ENCODE measurements around the gene MBTPS1.

The MBTPS1 gene

GRCh38 chr16:84059946-84060901 lies 56.5 kb downstream of the MBTPS1 start:
- DNase-seq (ENCODE audit: low read depth, low spot score): no peak
- H3K4me3 ChIP-seq (ENCODE audit: low read length): no peak overlapping the region

DNA sequence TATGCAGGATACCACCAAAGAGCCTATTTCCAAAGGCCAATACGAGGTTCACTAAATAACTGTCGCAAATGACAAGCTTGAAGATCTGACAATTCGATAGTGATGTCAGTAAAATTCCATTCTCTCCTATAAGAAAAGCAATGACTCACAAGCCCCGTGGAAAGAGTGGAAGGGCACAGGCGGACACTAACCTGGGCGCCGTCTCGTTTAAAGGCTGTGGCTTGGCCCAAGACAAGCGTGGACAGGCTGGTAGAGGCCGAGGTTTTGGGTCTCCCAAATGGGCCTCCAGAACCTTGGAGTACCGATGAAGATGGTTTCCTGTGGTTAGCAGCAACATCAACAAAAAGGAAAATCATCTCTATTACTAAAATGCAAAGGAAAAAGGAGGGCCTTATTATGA lies 57.6 kb downstream of the MBTPS1 start:
- H3K4me3 ChIP-seq (ENCODE audit: low read length): no peak overlapping the region
- DNase-seq (ENCODE audit: low read depth, low spot score): no peak

DNA sequence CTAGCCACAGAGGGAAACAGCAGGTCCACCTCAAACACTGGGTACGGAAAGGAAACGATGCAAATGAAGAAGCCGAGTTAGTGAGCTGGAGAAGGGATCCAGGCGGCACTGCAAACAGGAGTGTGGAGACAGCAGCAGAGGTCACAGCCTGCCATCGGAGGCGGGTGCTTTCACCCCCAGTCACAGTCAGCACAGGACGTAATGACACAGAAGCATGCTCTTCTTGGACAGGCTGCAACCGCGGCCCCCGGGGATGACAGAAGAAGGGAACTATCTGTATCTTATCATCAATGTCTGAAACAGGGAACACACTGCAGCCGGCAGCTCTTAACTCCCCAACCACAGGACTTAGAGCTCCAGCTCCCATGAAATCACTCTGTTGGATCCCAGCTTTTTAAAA lies 58.1 kb downstream of the MBTPS1 start:
- no peak for DNase-seq (ENCODE audit: low read depth, low spot score)
- no peak overlapping the region for H3K4me3 ChIP-seq (ENCODE audit: low read length)

DNA sequence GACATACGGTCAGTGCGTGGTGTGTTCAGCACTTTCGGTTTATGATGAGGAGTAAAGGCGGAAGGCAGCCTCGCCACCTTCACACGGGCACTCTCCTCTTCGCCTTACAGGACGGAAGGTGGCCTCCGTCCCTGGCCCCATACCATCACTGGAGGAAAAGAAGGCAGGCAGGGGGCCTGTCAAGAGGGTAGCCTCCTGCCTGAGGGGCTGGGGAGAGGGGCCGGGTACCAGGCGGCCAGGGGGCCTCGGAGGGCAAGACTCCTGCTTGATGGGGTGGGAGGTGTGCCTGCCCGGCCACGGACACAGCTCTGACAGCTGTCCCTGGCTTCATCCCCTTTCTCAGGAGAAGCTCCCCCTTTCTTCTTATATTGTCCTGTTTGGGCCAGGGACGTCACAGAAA lies 58.5 kb downstream of the MBTPS1 start:
- no peak overlapping the region for H3K4me3 ChIP-seq (ENCODE audit: low read length)
- no peak for DNase-seq (ENCODE audit: low read depth, low spot score)

DNA sequence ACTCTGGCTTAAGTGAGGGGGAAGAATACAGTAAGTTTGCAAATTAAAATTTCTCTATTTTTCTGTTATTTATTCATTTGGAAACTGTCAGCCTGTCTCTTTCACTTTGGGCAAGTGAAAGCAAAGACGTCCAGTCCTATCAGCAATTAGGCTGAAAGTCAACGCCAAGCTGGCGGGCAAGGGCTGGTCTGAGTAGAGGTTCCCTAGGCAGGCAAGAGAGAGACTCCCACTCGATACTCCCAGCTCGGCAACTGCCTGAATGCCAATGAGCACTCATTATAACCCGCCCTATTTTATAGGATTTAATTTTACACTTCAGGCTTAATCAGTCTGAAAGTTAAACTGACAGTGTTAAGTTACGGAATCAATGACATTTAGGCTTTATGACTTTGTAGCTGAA lies 59.8 kb downstream of the MBTPS1 start:
- DNase-seq (ENCODE audit: low read depth, low spot score): no peak
- H3K4me3 ChIP-seq (ENCODE audit: low read length): no peak overlapping the region

- H3K4me3 ChIP-seq (ENCODE audit: low read length): no peak overlapping the region
- DNase-seq (ENCODE audit: low read depth, low spot score): no peak
Measured at GRCh38 chr16:84055801-84056634, 60.7 kb downstream of the MBTPS1 start.

DNA sequence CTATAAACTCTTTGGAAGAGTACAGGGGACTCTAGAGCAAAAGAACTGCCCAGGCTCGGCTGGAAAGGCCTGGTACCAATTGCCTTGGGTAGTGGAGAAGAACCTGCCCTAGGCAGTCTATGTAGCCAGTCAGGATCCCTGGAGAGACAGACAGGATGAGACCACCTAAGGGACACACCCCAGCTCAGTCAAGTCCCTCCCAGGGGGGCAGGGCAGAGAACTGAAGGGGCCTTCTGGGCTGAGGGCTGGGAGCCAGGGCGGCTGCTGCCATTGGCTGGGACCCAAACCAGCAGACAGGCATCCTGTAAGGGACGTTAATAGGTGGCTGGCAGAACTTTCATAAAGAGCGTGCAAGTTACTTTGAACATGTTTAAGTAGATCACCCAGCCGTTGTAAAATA lies 61.4 kb downstream of the MBTPS1 start:
- H3K4me3 ChIP-seq (ENCODE audit: low read length): no peak overlapping the region
- no peak for DNase-seq (ENCODE audit: low read depth, low spot score)

- no peak for DNase-seq (ENCODE audit: low read depth, low spot score)
Measured at GRCh38 chr16:84054916-84055315, 61.8 kb downstream of the MBTPS1 start.

DNA sequence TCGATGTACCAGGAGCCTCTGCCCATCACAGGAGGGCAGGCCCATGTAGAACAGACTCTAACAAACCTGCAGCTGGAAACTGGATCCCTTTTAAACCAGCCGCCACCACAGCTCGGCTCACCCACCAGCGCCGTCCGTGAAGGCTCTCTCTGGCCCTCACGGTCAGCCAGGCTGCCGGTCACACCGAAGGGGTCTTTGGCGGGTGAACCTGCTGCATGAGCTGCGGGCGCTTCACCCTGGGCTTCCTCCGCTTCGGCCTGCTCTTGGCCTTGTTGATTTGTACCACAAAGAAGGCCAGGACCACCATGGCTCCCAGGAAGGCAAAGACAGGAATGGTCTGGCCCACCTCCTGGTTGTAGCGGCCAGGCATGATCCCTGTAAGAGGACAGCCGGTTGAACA lies 62.5 kb downstream of the MBTPS1 start:
- no peak for DNase-seq (ENCODE audit: low read depth, low spot score)
- no peak overlapping the region for H3K4me3 ChIP-seq (ENCODE audit: low read length)

More at GRCh38 chr16:84054916-84055315, 61.8 kb downstream of the MBTPS1 start:
- no peak overlapping the region for H3K4me3 ChIP-seq (ENCODE audit: low read length)

DNA sequence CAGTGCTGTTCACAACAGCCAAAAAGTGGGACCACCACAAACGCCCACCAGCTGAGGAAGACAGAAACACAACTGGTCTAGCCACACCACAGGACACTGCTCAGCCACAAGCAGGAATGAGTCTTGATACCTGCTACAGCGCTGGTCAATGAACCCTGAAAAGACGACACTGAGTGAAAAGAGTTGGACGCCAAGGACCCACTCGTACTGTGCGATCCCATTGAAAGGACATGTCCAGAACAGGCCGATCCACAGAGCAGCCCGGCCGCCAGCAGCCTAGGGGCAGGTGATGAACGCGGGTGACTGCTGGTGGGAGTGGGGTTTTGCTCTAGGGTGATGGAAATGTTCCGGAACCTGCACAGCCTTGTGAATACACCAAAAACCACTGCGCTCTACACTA lies 63.5 kb downstream of the MBTPS1 start:
- H3K4me3 ChIP-seq (ENCODE audit: low read length): no peak overlapping the region
- no peak for DNase-seq (ENCODE audit: low read depth, low spot score)

GRCh38 chr16:84052071-84052622 lies 64.6 kb downstream of the MBTPS1 start:
- H3K4me3 ChIP-seq (ENCODE audit: low read length): no peak overlapping the region
- DNase-seq (ENCODE audit: low read depth, low spot score): no peak

DNA sequence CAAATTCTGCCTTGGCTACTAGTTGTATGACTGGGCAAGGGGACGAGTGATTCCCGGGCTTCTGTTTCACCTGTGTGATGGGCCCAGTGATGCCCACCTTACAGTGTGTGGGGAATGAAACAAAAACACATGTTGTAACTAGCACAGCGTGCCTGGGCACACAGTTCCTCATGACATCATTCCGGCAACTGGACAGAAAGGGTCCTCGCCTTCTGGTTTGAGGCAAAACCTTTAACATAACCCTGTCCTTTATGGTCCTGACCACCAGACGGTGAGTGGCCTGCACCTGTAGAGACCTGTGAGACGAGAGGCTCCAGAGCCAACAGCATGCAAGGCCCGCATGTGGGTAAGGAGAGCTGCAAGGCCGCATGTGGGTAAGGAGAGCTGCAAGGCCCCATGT lies 66.4 kb downstream of the MBTPS1 start:
- no peak overlapping the region for H3K4me3 ChIP-seq (ENCODE audit: low read length)
- DNase-seq (ENCODE audit: low read depth, low spot score): no peak

- DNase-seq (ENCODE audit: low read depth, low spot score): no peak
- no peak overlapping the region for H3K4me3 ChIP-seq (ENCODE audit: low read length)
Measured at GRCh38 chr16:84049403-84050060, 67.2 kb downstream of the MBTPS1 start.

DNA sequence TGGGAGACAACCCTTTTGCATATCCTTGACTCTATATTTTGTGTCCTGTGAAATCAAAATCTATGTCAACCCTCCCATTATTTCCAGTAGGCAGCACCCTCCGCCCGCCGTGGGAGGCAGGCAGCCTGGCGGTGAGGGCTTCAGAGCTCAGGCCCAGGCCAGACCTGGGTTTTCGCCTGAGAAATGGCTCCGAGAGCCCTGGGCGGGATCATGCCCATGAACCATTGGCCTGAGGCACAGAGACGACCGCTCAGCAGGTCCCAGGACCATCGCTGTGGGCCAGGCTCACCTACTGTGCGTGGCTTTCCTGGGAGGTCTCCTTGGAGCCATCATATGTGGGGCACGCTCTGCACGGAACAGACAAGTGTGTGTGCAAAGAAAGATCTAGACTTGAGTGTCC lies 67.9 kb downstream of the MBTPS1 start:
- no peak overlapping the region for H3K4me3 ChIP-seq (ENCODE audit: low read length)
- no peak for DNase-seq (ENCODE audit: low read depth, low spot score)

- no peak overlapping the region for H3K4me3 ChIP-seq (ENCODE audit: low read length)
- DNase-seq (ENCODE audit: low read depth, low spot score): no peak
Measured at GRCh38 chr16:84048270-84048669, 68.5 kb downstream of the MBTPS1 start.

DNA sequence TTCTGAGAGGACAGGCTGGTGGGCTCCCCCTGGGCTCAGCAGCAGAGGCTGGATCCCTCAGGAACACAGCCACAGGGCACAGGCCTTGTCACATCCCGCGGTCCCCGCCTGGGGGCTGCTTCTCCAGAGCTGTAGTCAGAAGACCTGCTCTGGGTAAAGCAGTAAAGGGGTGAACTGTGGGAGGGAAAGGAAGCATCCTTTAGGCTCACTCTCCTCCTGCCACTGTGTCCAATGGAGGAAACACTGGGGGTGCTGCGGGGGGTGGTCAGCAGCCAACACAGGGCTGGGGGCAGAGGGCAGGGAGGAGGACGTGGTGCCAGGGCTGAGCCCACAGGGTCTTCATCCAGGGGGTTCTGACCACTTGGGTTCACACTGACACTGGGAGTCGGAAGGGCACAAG lies 69.1 kb downstream of the MBTPS1 start:
- DNase-seq (ENCODE audit: low read depth, low spot score): no peak
- H3K4me3 ChIP-seq (ENCODE audit: low read length): no peak overlapping the region

DNA sequence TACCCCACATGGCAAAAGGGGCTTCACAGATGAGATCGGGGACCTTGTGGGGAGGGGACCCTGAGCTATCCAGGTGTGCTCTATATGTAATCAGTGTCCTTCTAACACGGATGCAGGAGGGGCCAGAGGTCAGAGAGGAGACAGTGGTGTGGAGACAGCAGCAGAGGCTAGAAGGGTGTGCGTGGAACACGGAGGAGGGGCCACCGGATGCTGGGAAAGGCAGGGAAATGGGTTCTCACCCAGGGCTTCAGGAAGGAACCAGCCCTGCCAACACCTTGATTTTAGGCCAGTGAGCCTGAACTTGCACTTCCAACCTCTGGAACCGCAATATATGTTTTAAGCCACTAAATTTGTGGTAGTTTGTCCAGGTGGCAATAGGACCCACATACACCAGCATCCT lies 69.5 kb downstream of the MBTPS1 start:
- no peak for DNase-seq (ENCODE audit: low read depth, low spot score)
- H3K4me3 ChIP-seq (ENCODE audit: low read length): no peak overlapping the region

DNA sequence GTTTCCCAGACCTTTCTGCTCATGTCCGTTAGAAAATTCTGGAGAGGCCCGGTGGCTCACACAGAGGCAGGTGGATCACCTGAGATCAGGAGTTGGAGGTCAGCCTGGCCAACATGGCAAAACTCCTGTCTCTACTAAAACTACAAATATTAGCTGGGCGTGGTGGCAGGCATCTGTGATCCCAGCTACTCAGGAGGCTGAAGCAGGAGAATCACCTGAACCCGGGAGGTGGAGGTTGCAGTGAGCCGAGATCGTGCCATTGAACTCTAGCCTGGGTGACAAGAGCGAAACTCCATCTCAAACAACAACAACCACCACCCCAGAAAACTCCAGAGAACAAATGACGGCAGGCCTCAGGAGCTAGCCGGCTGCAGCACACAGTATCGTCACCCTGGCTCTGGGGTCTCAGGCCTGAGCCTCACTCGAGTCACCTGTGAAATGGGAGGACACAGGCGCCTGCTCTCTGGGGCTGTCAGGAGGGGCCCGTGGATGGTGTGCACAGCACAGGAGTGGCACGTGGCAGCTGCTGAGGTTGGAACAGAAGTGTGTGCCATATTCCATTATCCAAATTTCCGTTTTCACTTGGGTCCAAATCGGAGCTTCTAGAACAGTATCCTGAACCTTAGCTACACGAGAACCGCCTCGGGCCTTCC lies 70.8 kb downstream of the MBTPS1 start:
- no peak overlapping the region for H3K4me3 ChIP-seq (ENCODE audit: low read length)
- DNase-seq (ENCODE audit: low read depth, low spot score): no peak
